ENCODE results near the gene DNAH7. TPM values are rescaled to one million over a fixed set of nuclear protein-coding genes. Genes with fewer than 3 reads are reported as not detected.

Gene DNAH7
- total RNA-seq, 1 experiment from 2014 or later: 0.09 TPM

DNA sequence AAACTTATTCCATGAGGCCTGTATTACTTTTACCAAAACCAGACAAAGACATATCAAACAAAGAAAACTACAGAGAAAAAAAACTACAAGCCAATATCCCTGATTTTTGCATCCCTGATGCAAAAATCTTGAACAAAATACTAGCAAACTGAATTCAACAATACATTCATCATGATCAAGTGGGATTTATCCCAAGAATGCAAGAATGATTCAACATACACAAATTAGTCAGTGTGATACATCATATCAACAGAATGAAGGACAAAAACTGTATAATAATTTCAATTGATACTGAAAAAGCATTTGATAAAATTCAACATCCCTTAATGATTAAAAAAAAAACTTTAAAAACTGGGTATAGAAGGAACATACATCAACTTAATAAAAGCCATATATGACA, 304.8 kb downstream of the DNAH7 start:
- Histone ChIP-seq H2AK5ac (ENCODE audit: insufficient read length, low read length) (no peak overlapping the region), H2BK20ac (ENCODE audit: low read depth, low read length, poor library complexity, severe bottlenecking) (no peak overlapping the region), H3K23ac (ENCODE audit: insufficient read length, low read depth, low read length) (no peak overlapping the region), H4K91ac (ENCODE audit: insufficient read length, low read depth, low read length) (no peak overlapping the region), H2BK5ac (ENCODE audit: insufficient read length, low read length) (no peak overlapping the region), H3K18ac (ENCODE audit: insufficient read length, low read depth, low read length) (no peak overlapping the region), H3K14ac (ENCODE audit: insufficient read depth, low read length) (no peak overlapping the region), H3K4ac (ENCODE audit: low read depth, low read length) (no peak overlapping the region), H4K8ac (replicated peaks; ENCODE audit: insufficient read length, low read depth, low read length) (no peak overlapping the region), H3K4me1 (ENCODE audit: insufficient read depth, low read length) (no peaks in the 10 kb centered on the region; the same call in 1 of the 2 replicates), H2BK120ac (ENCODE audit: low read depth, low read length, poor library complexity, severe bottlenecking) (no peak overlapping the region), H4K5ac (ENCODE audit: insufficient read length, low read depth, low read length) (no peak overlapping the region), H3K4me2 (ENCODE audit: insufficient read depth, insufficient read length, low read length) (no peak overlapping the region), H2BK15ac (ENCODE audit: low read depth, low read length) (no peak overlapping the region), H3K56ac (ENCODE audit: insufficient read length, low read depth, low read length) (no peak overlapping the region), H3K79me1 (ENCODE audit: insufficient read depth, low read depth, low read length, poor library complexity, severe bottlenecking) (no peaks in the 10 kb centered on the region), H3K27me3 (ENCODE audit: insufficient read depth, low read length) (no peaks in the 10 kb centered on the region), H3K27ac (ENCODE audit: insufficient read length, low read depth, low read length) (no peak overlapping the region), H3K9me3 (ENCODE audit: control insufficient read depth, low read depth, low read length) (no peaks in the 10 kb centered on the region), H2BK12ac (ENCODE audit: insufficient read length, low read depth, low read length) (no peak overlapping the region), H3K9ac (ENCODE audit: extremely low read depth, insufficient read length, low read length) (no peak overlapping the region), H2AFZ (ENCODE audit: low read length) (no peak overlapping the region), H4K20me1 (ENCODE audit: control insufficient read depth, insufficient read depth, insufficient read length) (no peaks in the 10 kb centered on the region), H3K23me2 (ENCODE audit: insufficient read length, low read depth, low read length, poor library complexity, severe bottlenecking) (no peaks in the 10 kb centered on the region), H3K79me2 (ENCODE audit: insufficient read depth, low read length) (no peaks in the 10 kb centered on the region), H3T11ph (ENCODE audit: low read length) (no peak overlapping the region)
- no peak overlapping the region for H3K4me3 Mint-ChIP-seq
- peaks cover 3 to 16% (median 10%) of the 10 kb centered on the region in 3 experiments; a peak in 6 of 7 replicates for H3K36me3 Mint-ChIP-seq (ENCODE audit: insufficient read depth in 1 of 3, low read depth in 3 of 3)
- DNase-seq: no peak
- H3K9me3 Mint-ChIP-seq: peaks cover 15 to 21% of the 10 kb centered on the region in 2 experiments; a peak in 4 of 5 replicates
- H3K27ac Mint-ChIP-seq: no peak overlapping the region
- no peaks in the 10 kb centered on the region for H3K4me1 Mint-ChIP-seq
- no peaks in the 10 kb centered on the region for H3K27me3 Mint-ChIP-seq (ENCODE audit: low read depth)
- TF ChIP-seq, protein P1, sequence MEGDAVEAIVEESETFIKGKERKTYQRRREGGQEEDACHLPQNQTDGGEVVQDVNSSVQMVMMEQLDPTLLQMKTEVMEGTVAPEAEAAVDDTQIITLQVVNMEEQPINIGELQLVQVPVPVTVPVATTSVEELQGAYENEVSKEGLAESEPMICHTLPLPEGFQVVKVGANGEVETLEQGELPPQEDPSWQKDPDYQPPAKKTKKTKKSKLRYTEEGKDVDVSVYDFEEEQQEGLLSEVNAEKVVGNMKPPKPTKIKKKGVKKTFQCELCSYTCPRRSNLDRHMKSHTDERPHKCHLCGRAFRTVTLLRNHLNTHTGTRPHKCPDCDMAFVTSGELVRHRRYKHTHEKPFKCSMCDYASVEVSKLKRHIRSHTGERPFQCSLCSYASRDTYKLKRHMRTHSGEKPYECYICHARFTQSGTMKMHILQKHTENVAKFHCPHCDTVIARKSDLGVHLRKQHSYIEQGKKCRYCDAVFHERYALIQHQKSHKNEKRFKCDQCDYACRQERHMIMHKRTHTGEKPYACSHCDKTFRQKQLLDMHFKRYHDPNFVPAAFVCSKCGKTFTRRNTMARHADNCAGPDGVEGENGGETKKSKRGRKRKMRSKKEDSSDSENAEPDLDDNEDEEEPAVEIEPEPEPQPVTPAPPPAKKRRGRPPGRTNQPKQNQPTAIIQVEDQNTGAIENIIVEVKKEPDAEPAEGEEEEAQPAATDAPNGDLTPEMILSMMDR (conservative IDR thresholded peaks at IDR 0.05): no peak

Measured in H9 (cell line).